ENCODE results near the gene RABGGTB.
"Not testable (repeated sequence)": the region's sequence is repeated elsewhere in the genome, so short reads cannot be mapped to it uniquely, and the experiment has no call there.

The RABGGTB gene

DNA sequence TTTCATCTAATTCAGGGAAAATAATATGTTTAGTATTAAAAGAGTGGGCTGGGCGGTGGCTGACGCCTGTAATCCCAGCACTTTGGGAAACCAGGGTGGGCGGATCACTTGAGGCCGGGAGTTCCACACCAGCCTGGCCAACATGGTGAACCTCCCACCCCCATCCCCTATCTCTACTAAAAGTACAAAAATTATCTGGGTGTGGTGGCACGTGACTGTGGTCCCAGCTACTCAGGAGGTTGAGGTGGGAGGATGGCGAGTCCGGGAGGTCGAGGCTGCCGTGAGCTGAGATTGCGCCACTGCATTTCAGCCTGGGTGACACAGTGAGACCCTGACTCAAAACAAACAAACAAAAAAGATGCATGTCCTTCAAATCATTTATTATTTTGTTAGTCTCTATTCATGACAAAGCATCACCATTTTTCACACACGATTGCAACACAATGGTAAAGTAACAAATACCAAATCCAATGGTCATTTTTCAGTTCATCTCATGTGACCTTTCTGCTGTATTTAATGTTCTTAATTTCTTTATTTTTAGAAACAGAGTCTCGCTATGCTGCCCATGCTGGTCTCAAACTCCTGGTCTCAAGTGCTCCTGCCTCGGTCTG lies 11.7 kb downstream of the RABGGTB start:
- DNase-seq (ENCODE audit: low spot score in 2 of 2) (no peak), ATAC-seq (replicated peaks; ENCODE audit: extremely low read depth, poor library complexity, severe bottlenecking) (no peak)
- Mint-ChIP-seq H3K9me3 (no peaks in the 10 kb centered on the region), H3K27ac (ENCODE audit: low read depth) (no peak overlapping the region), H3K4me1 (peaks cover 8% of the 10 kb centered on the region), H3K36me3 (ENCODE audit: insufficient read depth) (peaks cover 40% of the 10 kb centered on the region), H3K4me3 (no peak overlapping the region), H3K27me3 (no peaks in the 10 kb centered on the region)

DNA sequence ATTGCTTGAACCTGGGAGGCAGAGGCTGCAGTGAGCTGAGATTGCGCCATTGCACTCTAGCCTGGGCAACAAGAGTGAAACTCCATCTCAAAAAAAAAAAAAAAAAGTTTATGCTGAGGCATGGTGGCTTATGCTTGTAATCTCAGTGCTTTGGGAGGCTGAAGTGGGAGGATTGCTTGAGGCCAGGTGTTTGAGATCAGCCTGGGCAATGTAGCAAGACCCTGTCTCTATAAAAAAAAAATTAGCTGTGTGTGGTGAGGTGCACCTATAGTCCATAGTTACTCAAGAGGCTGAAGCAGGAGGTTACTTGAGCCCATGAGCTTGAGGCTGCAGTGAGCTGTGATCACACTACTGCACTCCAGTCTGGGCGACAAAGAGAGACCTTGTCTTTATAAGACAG lies 15.4 kb downstream of the RABGGTB start:
- not testable (repeated sequence) for H3K27me3 Mint-ChIP-seq; DNase-seq (ENCODE audit: low spot score in 2 of 2); H3K27ac Mint-ChIP-seq (ENCODE audit: low read depth); H3K36me3 Mint-ChIP-seq (ENCODE audit: insufficient read depth); H3K4me3 Mint-ChIP-seq; ATAC-seq (replicated peaks; ENCODE audit: extremely low read depth, poor library complexity, severe bottlenecking); H3K9me3 Mint-ChIP-seq; H3K4me1 Mint-ChIP-seq

DNA sequence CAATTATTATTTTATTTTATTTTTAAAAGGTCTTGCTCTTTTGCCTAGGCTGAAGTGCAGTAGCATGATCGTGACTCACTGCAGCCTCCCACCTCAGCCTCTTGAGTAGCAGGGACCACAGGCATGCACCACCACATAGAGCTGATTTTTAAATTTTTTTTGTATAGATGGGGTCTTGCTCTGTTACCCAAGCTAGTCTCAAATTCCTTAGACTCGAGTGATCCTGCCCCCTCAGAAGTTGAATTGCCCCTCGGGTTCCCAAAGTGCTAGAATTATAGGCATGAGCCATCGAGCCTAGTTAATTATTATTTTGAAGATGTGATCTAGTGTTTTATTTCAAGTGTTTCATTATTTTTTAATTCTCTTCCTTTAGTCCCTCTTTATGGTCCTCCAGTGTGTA lies 22.9 kb downstream of the RABGGTB start:
- no peaks in the 10 kb centered on the region for H3K4me1 Mint-ChIP-seq
- no peaks in the 10 kb centered on the region for H3K9me3 Mint-ChIP-seq
- ATAC-seq (replicated peaks; ENCODE audit: extremely low read depth, poor library complexity, severe bottlenecking) (no peak), DNase-seq (ENCODE audit: low spot score in 2 of 2) (no peak)
- no peak overlapping the region for H3K4me3 Mint-ChIP-seq
- no peaks in the 10 kb centered on the region for H3K27me3 Mint-ChIP-seq
- no peaks in the 10 kb centered on the region for H3K36me3 Mint-ChIP-seq (ENCODE audit: insufficient read depth)
- no peak overlapping the region for H3K27ac Mint-ChIP-seq (ENCODE audit: low read depth)

DNA sequence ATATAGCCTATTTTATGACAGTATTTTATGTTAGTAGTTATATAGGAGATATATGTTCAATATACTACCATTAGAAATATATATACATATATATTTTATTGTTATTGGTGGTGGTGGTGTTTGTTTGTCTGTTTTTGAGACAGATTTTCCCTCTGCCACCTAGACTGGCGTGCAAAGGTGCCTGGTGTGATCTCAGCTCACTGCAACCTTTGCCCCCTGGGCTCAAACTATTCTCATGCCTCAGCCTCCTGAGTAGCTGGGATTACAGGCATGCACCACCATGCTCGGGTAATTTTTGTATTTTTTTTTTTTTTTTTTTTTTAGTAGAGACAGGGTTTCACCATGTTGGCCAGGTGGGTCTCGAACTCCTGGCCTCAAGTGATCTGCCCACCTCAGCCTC lies 24.1 kb downstream of the RABGGTB start:
- H3K4me1 Mint-ChIP-seq; H3K9me3 Mint-ChIP-seq; H3K36me3 Mint-ChIP-seq (ENCODE audit: insufficient read depth); H3K27ac Mint-ChIP-seq (ENCODE audit: low read depth); H3K4me3 Mint-ChIP-seq; DNase-seq (ENCODE audit: low spot score in 2 of 2); ATAC-seq (replicated peaks; ENCODE audit: extremely low read depth, poor library complexity, severe bottlenecking); H3K27me3 Mint-ChIP-seq: not testable (repeated sequence)

DNA sequence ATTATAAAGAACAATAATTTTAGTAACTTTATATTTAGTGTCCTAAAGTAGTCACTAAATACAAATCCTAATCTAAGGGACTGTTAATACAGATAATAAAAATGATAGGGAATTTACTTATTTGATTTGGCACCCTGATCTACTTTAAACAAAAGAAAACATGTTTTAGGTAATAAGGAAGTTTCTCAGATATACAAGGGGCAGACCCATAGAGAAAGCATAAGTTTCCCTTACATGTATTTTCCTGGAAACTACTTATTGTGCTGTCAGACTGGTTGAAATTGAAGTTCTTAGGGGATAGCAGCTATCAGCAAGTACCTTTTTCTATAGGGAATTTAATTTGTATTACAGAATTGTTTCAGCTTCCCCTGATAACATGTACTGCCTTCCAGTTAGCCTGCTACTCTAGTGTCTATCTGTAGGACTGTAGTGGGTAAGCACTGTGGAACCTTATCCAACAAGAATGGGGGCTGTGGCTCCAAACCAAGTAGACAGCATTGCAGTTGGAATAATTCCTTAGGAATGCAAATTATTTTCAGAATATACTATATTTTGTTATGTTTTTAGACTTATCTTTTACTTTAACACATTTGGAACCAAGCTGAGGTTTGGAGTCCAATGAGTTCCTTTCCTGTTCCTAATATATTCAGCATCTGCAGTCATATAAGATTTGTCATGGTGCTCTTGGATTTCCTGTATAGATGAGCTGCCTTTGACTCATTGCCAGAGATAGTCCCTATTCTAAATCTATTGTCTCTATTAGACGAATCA lies 25.3 kb downstream of the RABGGTB start:
- H3K27ac Mint-ChIP-seq (ENCODE audit: low read depth) = no peak overlapping the region
- H3K4me1 Mint-ChIP-seq = no peaks in the 10 kb centered on the region
- ATAC-seq (replicated peaks; ENCODE audit: extremely low read depth, poor library complexity, severe bottlenecking) = no peak
- DNase-seq (ENCODE audit: low spot score in 2 of 2) = no peak
- H3K36me3 Mint-ChIP-seq (ENCODE audit: insufficient read depth) = no peaks in the 10 kb centered on the region
- no peaks in the 10 kb centered on the region for H3K9me3 Mint-ChIP-seq
- no peaks in the 10 kb centered on the region for H3K27me3 Mint-ChIP-seq
- H3K4me3 Mint-ChIP-seq = no peak overlapping the region

DNA sequence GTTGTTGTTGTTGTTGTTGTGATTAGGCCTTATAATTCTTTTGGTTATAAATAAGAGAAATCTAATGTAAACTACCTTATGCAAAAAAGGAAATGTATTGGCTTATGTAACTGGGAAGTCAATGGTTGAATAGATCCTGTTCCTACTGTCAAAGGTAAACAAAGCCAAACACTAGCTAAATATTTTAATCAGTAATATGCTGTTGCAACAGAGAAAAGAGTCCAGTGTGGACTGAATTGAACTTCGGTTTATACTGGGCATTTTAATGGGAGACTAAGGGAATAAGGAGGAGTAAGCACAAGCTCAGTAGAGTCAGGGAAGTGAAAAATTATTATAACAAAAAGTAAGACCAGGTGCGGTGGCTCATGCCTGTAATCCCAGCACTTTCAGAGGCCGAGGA lies 26.0 kb downstream of the RABGGTB start:
- Mint-ChIP-seq H3K9me3 (no peaks in the 10 kb centered on the region), H3K4me3 (no peak overlapping the region), H3K27me3 (no peaks in the 10 kb centered on the region), H3K4me1 (no peaks in the 10 kb centered on the region), H3K36me3 (ENCODE audit: insufficient read depth) (no peaks in the 10 kb centered on the region), H3K27ac (ENCODE audit: low read depth) (no peak overlapping the region)
- no peak for DNase-seq (ENCODE audit: low spot score in 2 of 2)
- ATAC-seq (replicated peaks; ENCODE audit: extremely low read depth, poor library complexity, severe bottlenecking) = no peak

DNA sequence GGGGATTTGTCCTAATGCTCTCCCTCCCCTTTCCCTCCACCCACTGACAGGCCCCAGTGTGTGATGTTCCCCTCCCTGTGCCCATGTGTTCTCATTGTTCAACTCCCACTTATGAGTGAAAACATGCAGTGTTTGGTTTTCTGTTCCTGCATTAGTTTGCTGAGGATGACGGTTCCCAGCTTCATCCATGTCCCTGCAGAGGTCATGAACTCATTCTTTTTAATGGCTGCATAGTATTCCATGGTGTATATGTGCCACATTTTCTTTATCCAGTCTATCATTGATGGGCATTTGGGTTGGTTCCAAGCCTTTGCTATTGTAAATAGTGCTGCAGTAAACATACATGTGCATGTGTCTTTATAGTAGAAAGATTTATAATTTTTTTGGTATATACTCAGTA lies 37.5 kb downstream of the RABGGTB start:
- peaks cover 35% of the 10 kb centered on the region for H3K27me3 Mint-ChIP-seq
- H3K27ac Mint-ChIP-seq (ENCODE audit: low read depth); H3K4me3 Mint-ChIP-seq; H3K36me3 Mint-ChIP-seq (ENCODE audit: insufficient read depth); DNase-seq (ENCODE audit: low spot score in 2 of 2); H3K4me1 Mint-ChIP-seq; ATAC-seq (replicated peaks; ENCODE audit: extremely low read depth, poor library complexity, severe bottlenecking): not testable (repeated sequence)
- peaks cover 19% of the 10 kb centered on the region for H3K9me3 Mint-ChIP-seq

DNA sequence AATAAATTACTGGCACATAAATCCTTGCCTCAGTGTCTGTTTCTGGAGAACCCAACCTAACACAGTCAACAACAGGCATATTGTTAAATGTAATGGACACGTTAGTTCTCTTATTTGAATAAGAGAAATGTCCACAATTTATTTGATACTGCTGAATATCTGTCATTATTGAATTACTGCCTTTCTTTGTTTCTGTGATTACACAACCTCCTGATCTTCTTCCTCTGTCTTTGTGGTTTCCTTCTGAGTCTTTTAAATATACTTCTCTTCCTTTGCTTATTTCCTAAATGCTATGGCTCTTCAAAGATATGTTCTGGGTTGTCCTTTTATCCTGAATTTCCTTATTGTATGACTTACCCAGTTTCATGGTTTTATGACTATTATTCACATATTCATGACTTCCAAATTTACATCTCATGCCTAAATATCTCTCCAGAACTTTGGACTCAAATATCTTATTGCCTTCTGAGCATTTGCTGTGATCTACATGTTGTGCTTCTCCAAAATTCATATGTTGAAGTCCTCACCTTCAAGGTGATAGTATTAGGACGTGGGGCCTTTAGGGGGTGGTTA lies 50.6 kb downstream of the RABGGTB start:
- peaks cover 13% of the 10 kb centered on the region for H3K27me3 Mint-ChIP-seq
- no peak overlapping the region for H3K4me3 Mint-ChIP-seq
- peaks cover 28% of the 10 kb centered on the region for H3K9me3 Mint-ChIP-seq
- DNase-seq (ENCODE audit: low spot score in 2 of 2) (no peak), ATAC-seq (replicated peaks; ENCODE audit: extremely low read depth, poor library complexity, severe bottlenecking) (no peak)
- H3K36me3 Mint-ChIP-seq (ENCODE audit: insufficient read depth) = peaks cover 2% of the 10 kb centered on the region
- H3K27ac Mint-ChIP-seq (ENCODE audit: low read depth) = no peak overlapping the region
- no peaks in the 10 kb centered on the region for H3K4me1 Mint-ChIP-seq

DNA sequence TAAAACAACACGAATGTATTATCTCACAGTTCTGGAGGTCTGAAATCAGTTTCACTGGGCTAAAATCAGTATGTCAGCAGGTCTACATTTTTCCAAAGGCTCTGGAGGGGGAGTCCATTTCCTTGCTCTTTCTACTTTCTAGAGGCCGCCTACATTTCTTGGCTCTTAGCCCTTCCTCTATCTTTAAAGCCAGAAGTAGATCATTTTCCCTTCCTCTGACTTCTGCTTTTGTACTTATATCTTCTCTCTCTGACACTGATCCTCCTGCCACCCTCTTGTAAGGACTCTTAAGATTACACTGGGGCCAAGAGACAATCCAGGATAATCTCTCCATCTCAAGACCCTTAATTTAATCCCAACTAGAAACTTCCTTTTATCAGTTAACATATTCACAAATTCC lies 52.0 kb downstream of the RABGGTB start:
- peaks cover 13% of the 10 kb centered on the region for H3K27me3 Mint-ChIP-seq
- H3K9me3 Mint-ChIP-seq = peaks cover 25% of the 10 kb centered on the region
- H3K4me1 Mint-ChIP-seq = no peaks in the 10 kb centered on the region
- no peak for ATAC-seq (replicated peaks; ENCODE audit: extremely low read depth, poor library complexity, severe bottlenecking)
- no peak overlapping the region for H3K4me3 Mint-ChIP-seq
- DNase-seq (ENCODE audit: low spot score in 2 of 2) = no peak
- peaks cover 2% of the 10 kb centered on the region for H3K36me3 Mint-ChIP-seq (ENCODE audit: insufficient read depth)
- no peak overlapping the region for H3K27ac Mint-ChIP-seq (ENCODE audit: low read depth)

DNA sequence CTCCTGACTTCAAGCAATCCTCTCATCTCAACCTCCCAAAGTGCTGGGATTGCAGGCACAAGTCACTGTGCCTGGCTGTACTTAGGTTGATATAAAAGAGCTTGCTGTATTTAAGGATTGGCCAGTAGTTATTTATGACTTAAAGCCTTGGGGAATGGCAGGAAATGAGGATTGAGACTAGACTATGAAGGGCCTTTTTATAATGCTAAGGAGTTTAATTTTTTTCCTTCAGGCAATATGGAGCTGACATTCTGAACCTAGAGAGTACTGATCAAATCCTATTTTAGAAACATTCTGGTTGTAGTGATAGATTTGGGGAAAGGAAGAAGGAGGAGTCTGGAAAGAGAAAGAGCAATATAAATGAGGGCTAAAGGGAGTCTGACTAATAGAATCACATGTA lies 55.4 kb downstream of the RABGGTB start:
- Mint-ChIP-seq H3K36me3 (ENCODE audit: insufficient read depth) (peaks cover 2% of the 10 kb centered on the region), H3K27ac (ENCODE audit: low read depth) (no peak overlapping the region), H3K4me1 (no peaks in the 10 kb centered on the region), H3K9me3 (peaks cover 18% of the 10 kb centered on the region), H3K27me3 (peaks cover 13% of the 10 kb centered on the region), H3K4me3 (no peak overlapping the region)
- DNase-seq (ENCODE audit: low spot score in 2 of 2) (no peak), ATAC-seq (replicated peaks; ENCODE audit: extremely low read depth, poor library complexity, severe bottlenecking) (no peak)

All from central memory CD8-positive, alpha-beta T cell (primary cell).